Duodenal mucosa (tissue), 2 donors: ENCODE data around the gene PAFAH2.

Experiments used
- H3K27ac ChIP-seq: one replicate; pipeline ENCODE4 v1.7.0; 2013; ENCODE audit warnings: low read depth, low read length
- H3K27me3 ChIP-seq, 2 donors: one replicate each; pipeline ENCODE4 v1.7.0; 2013; ENCODE audit warnings: low read length in 2 of 2, control low read depth in 1 of 2; ENCODE audit not compliant: insufficient read depth in 2 of 2, control insufficient read depth in 1 of 2
- H3K36me3 ChIP-seq, 2 donors: one replicate each; pipeline ENCODE4 v1.7.0; 2013; ENCODE audit warnings: low read length in 2 of 2, control low read depth in 1 of 2; ENCODE audit not compliant: insufficient read depth in 2 of 2, control insufficient read depth in 1 of 2
- H3K4me1 ChIP-seq, 2 donors: one replicate each; pipeline ENCODE4 v1.7.0; 2013; ENCODE audit warnings: low read length in 2 of 2, control low read depth in 1 of 2; ENCODE audit not compliant: insufficient read depth in 2 of 2, control insufficient read depth in 1 of 2
- H3K4me3 ChIP-seq, 2 donors: one replicate each; pipeline ENCODE4 v1.7.0; 2013; ENCODE audit warnings: low read length in 2 of 2, low read depth in 1 of 2
- H3K9ac ChIP-seq, 2 donors: one replicate each; pipeline ENCODE4 v1.7.0; 2013; ENCODE audit warnings: low read length in 2 of 2, low read depth in 1 of 2
- H3K9me3 ChIP-seq, 2 donors: one replicate each; pipeline ENCODE4 v1.7.0; 2013; ENCODE audit warnings: low read length in 2 of 2, control low read depth in 1 of 2; ENCODE audit not compliant: control insufficient read depth in 1 of 2

PAFAH2 gene

DNA sequence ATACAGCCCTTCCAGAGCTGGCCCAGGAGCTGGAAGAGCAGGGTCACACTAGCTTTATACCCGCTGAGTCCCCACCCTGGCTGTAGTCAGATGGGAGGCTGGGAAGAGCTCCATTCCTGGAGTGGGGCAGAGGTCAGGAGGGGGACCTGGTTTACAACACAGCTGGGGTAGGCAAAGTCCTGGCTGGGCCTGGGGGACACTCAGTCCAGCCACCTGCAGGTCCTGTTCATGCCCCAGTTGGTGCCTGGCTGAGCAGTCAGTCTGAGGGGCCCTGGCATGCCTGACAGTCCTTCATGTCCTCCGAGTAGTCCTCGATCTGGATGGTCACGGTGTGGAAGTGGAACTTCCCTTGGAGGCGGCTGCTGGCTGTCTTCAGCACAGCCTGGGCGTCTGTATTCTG lies 41.0 kb upstream of the PAFAH2 start:
- no peak overlapping the region for H3K27ac ChIP-seq
- no peaks in the 10 kb centered on the region for H3K36me3 ChIP-seq
- no peak overlapping the region for H3K9ac ChIP-seq
- no peak overlapping the region for H3K4me3 ChIP-seq
- H3K4me1 ChIP-seq = peaks cover 9 to 11% of the 10 kb centered on the region in 2 donors
- no peaks in the 10 kb centered on the region for H3K9me3 ChIP-seq
- H3K27me3 ChIP-seq = peaks cover under 1 to 9% of the 10 kb centered on the region in 2 donors

GRCh38 chr1:26038477-26038876 lies 40.6 kb upstream of the PAFAH2 start:
- Histone ChIP-seq H3K4me3 (no peak overlapping the region), H3K27ac (no peak overlapping the region), H3K9me3 (no peaks in the 10 kb centered on the region)

DNA sequence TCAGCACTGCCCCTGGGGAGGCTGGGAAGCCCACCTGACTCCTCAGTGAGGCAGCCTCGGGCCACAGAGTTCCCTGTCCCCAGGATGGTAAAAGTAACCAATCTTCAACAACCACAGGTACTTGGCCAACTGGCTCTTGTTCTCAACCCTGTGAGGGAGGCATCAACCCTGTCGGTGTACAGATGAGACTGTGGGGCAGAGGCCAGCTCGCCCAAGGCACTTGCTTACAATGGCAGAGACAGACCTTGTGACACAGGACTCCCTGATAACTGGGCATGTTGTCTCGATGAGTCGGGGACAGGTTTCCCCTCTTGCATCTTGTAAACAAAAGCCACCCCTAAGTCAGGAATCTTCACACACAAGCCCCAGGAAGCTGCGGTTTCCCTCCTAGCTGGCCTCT lies 40.0 kb upstream of the PAFAH2 start:
- H3K27me3 ChIP-seq = peaks cover 5 to 11% of the 10 kb centered on the region in 2 donors
- H3K27ac ChIP-seq = no peak overlapping the region
- H3K36me3 ChIP-seq = no peaks in the 10 kb centered on the region
- H3K4me3 ChIP-seq = no peak overlapping the region
- H3K9me3 ChIP-seq = no peaks in the 10 kb centered on the region
- peaks cover 9 to 11% of the 10 kb centered on the region in 2 donors for H3K4me1 ChIP-seq
- H3K9ac ChIP-seq = no peak overlapping the region

More at GRCh38 chr1:26038477-26038876, 40.6 kb upstream of the PAFAH2 start:
- Histone ChIP-seq H3K9ac (no peak overlapping the region), H3K36me3 (no peaks in the 10 kb centered on the region), H3K4me1 (peaks cover 9 to 11% of the 10 kb centered on the region in 2 donors), H3K27me3 (peaks cover 0 to 11% of the 10 kb centered on the region in 2 donors)

DNA sequence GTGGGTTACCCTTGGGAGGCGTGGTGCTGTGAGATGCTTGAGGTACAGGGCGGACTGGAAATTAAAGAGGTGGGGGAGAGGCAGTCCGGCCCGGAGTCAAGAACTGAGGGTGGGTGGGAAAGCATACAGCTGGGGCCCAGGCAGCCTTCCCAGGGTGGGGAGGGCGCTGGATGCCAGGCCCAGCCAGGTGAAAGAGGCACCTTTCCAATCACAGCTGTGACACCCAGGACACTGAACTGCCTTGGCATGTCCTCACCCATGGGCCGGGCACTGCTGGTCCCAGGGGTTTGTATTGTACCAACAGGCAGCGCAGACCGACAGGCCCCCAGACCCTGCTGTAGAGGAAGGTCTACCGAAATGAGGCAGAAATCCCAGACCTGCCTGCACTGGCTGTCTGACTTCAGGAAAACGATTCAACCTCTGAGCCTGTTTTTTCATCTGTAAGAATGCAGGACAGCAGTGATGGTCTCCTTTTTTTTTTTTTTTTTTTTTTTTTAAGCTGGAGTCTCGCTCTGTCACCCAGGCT lies 39.0 kb upstream of the PAFAH2 start:
- H3K27me3 ChIP-seq = peaks cover 5 to 11% of the 10 kb centered on the region in 2 donors
- no peaks in the 10 kb centered on the region for H3K9me3 ChIP-seq
- no peak overlapping the region for H3K27ac ChIP-seq
- no peak overlapping the region for H3K9ac ChIP-seq
- peaks cover 9 to 11% of the 10 kb centered on the region in 2 donors for H3K4me1 ChIP-seq
- H3K36me3 ChIP-seq = no peaks in the 10 kb centered on the region
- H3K4me3 ChIP-seq = no peak overlapping the region

DNA sequence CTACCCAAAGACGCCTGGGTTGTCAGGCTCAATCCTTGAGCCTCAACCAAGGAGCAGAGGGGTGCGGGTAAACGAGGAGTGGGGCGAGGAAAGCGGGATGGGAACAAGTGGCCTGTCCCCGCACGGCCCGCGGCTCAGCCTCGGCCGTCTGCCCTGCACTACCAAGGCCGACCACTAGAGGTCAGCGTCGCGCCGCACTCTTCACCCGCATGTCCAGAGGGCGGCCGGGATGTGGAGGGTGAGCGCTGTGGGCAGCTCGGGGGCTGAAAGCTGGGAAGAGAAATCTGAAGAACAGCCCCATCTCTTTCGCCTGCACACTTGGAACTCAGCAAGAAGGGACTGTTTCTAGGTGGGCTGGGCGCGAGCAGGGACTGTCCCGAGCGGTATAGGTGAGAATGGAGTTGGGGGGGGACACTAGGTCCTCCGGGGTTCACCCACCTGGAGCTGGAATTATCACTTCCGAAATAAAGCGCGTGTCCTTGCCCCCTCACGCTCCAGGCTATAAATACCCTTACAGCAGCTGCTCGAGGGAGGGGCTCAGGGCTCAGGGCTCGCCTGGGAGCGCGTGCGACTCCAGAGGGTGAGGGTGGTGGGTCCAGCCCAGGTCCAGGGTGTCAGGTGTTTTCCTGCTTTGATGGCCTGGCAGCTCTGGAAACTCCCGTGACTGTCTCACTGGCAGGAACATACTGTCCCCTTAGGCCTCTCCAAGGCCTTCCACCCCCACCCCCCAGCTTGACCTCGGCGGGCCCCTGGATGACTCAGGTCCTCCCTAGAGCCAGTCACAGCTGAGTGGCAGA lies 38.3 kb upstream of the PAFAH2 start:
- Histone ChIP-seq H3K4me1 (peaks cover 9 to 11% of the 10 kb centered on the region in 2 donors), H3K9me3 (no peaks in the 10 kb centered on the region), H3K27ac (peak overlapping the region; percentile 62), H3K27me3 (peaks cover 5 to 11% of the 10 kb centered on the region in 2 donors), H3K4me3 (peak overlapping the region; percentile 74 to 99), H3K9ac (peak overlapping the region; percentile 65 to 70), H3K36me3 (no peaks in the 10 kb centered on the region)

- H3K9ac ChIP-seq = peak overlapping the region; percentile 65 to 70
- H3K27me3 ChIP-seq = peaks cover 5 to 11% of the 10 kb centered on the region in 2 donors
- no peaks in the 10 kb centered on the region for H3K9me3 ChIP-seq
- H3K4me1 ChIP-seq = peaks cover 9 to 11% of the 10 kb centered on the region in 2 donors
- peak overlapping the region; percentile 74 to 99 for H3K4me3 ChIP-seq
- peak overlapping the region; percentile 62 for H3K27ac ChIP-seq
- H3K36me3 ChIP-seq = no peaks in the 10 kb centered on the region
These were observed 37.5 kb upstream of the PAFAH2 start for GRCh38 chr1:26035203-26035958.

DNA sequence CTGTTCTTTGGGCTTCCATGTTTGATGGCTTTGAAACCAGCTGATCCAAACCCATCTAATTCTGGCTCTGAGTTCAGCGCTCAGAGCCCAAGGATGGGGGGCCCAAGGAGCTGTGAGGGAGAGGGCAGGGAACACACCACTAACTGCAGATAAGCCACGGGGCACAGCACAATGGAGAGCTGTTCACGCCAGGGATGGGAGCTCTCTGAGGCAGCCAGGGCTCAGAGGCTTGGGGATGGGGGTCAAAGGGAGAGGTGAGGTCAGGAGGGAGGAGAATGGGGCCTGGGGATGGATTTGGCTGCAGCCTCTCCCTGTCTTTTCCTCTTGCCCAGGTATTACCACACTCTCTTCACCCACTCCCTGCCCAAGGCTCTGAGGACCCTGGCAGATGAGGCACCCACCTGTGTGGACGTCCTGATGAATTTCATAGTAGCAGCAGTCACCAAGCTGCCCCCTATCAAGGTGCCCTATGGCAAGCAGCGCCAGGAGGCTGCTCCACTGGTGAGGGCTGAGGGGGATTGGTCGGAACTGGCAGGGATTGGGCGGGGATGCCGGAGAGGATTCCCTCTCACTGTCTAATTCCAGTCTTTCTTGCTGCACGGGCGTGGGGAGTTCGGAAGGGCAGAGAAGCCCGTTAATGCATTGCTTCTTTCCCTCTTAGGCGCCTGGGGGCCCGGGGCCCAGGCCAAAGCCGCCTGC lies 36.8 kb upstream of the PAFAH2 start:
- H3K4me3 ChIP-seq = peak overlapping the region; percentile 74 to 99
- no peak overlapping the region for H3K27ac ChIP-seq
- peak overlapping the region; percentile 39 to 48 for H3K9ac ChIP-seq
- no peaks in the 10 kb centered on the region for H3K36me3 ChIP-seq
- H3K9me3 ChIP-seq = no peaks in the 10 kb centered on the region
- peaks cover 5 to 11% of the 10 kb centered on the region in 2 donors for H3K27me3 ChIP-seq
- H3K4me1 ChIP-seq = peaks cover 9 to 11% of the 10 kb centered on the region in 2 donors

DNA sequence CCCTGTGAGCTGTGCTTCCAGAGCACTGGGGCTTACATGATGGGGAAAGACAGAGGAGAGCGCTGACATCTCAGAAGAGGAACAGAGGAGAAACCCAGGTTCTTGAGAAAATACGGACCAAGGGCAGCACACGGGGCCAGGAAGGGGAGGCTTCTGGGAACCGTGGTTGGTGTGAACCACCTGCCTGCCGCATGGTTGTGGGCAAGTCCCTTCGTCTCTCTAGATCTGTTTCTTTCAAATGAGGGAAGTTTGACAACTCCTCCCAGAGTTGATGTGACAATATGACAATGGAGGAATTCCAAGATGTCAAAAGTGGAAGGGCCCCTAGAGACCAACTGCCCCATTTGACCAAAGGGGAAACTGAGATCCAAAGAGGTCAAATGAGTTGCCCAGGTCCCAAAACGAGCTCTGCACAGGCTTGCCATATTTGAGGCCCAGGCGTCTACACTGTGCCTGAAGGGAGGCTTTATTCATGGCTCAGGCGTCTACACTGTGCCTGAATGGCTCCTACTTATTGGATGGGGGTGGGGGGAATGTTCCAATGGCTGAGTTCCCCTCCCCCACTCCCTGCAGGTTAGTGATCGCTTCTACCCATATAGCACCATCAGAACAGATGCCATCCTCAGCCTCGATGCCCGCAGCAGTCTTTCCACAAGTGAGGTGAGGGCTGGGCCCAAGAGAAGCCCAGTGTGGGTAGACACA lies 34.9 kb upstream of the PAFAH2 start:
- no peaks in the 10 kb centered on the region for H3K9me3 ChIP-seq
- no peak overlapping the region for H3K9ac ChIP-seq
- H3K4me3 ChIP-seq = no peak overlapping the region
- no peak overlapping the region for H3K27ac ChIP-seq
- H3K27me3 ChIP-seq = peaks cover 5 to 11% of the 10 kb centered on the region in 2 donors
- no peaks in the 10 kb centered on the region for H3K36me3 ChIP-seq
- H3K4me1 ChIP-seq = peaks cover 9 to 11% of the 10 kb centered on the region in 2 donors

DNA sequence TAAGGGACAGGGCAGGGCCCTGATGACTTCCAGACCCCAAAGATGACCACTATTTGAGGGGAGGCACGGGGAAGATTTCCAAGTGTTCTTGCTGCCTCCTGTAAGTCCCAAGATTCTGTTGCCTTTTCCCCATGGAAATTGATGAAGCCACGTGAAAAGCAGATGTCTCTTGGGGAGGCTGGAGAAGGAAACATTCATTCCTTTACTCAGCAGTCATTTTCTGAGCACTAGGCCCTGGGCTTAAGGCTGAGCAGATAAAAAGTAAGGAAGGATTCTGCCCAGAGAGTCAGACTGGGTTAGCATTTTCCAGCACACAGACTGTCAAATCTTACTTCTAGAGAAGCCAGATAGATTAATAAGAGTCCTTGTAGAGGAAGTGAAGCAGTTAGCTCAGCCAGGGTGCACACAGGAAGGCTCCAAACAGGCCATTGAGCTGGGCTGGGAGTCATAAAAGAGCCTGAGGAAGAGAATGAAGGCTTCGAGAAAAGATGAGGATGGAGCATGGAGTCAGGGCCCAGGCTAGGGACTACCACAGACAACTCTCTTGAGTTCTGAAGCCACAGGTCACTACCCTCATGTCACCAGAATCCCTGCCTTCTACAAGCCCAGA lies 33.9 kb upstream of the PAFAH2 start:
- Histone ChIP-seq H3K27me3 (peaks cover 5 to 11% of the 10 kb centered on the region in 2 donors), H3K9ac (no peak overlapping the region), H3K4me3 (no peak overlapping the region), H3K27ac (no peak overlapping the region), H3K9me3 (no peaks in the 10 kb centered on the region), H3K36me3 (no peaks in the 10 kb centered on the region), H3K4me1 (peaks cover 9 to 11% of the 10 kb centered on the region in 2 donors)
